Loucy (cell line): ENCODE measurements around the gene MCOLN2.
"Not testable (repeated sequence)": the region's sequence is repeated elsewhere in the genome, so short reads cannot be mapped to it uniquely, and the experiment has no call there.

Experiments used
- H2AFZ ChIP-seq: fragments of 200-600 bp; sonication (generic); 2 replicates; pipeline ENCODE4 v1.6.0; 2016; ENCODE audit warnings: antibody characterized with exemption, mild to moderate bottlenecking, low read length, moderate library complexity
- H3F3A ChIP-seq: fragments of 200-600 bp; 2 replicates; pipeline ENCODE4 v1.6.0; 2016; ENCODE audit warnings: antibody characterized with exemption, low read depth, mild to moderate bottlenecking
- H3K27me3 ChIP-seq: fragments of 200-600 bp; sonication (generic); 2 replicates; pipeline ENCODE4 v1.6.1; 2014; ENCODE audit warnings: low read length, mild to moderate bottlenecking; ENCODE audit not compliant: insufficient read depth, poor library complexity, severe bottlenecking
- H3K36me3 ChIP-seq: fragments of 200-600 bp; sonication (generic); 2 replicates; pipeline ENCODE4 v1.6.1; 2016; ENCODE audit warnings: low read length; ENCODE audit not compliant: insufficient read depth
- H3K4me1 ChIP-seq: fragments of 200-600 bp; sonication (generic); 2 replicates; pipeline ENCODE4 v1.5.1; 2014; ENCODE audit warnings: low read length, mild to moderate bottlenecking; ENCODE audit not compliant: insufficient read depth, poor library complexity, severe bottlenecking
- H3K4me2 ChIP-seq: fragments of 200-600 bp; sonication (generic); 2 replicates; pipeline ENCODE4 v1.6.0; 2014; ENCODE audit warnings: antibody characterized with exemption, low read length, low read depth, mild to moderate bottlenecking; ENCODE audit not compliant: poor library complexity, severe bottlenecking
- H3K4me3 ChIP-seq: fragments of 200-600 bp; sonication (generic); 2 replicates; pipeline ENCODE4 v1.5.1; 2014; ENCODE audit warnings: low read length, mild to moderate bottlenecking, mixed read lengths; ENCODE audit not compliant: poor library complexity, severe bottlenecking
- H3K79me2 ChIP-seq: fragments of 200-600 bp; sonication (generic); 2 replicates; pipeline ENCODE4 v1.6.1; 2014; ENCODE audit warnings: low read length; ENCODE audit not compliant: insufficient read depth
- H3K9ac ChIP-seq: fragments of 200-600 bp; sonication (generic); 2 replicates; pipeline ENCODE4 v1.6.0; 2014; ENCODE audit warnings: mild to moderate bottlenecking, low read depth, low read length, moderate library complexity; ENCODE audit not compliant: poor library complexity, severe bottlenecking
- H3K9me2 ChIP-seq: fragments of 200-600 bp; sonication (generic); replicated peaks from 2 replicates; pipeline ENCODE4 v1.6.1; 2016; ENCODE audit warnings: low read depth, low read length, mixed read lengths
- H3K9me3 ChIP-seq: fragments of 200-600 bp; sonication (generic); 2 replicates; pipeline ENCODE4 v1.6.1; 2014; ENCODE audit warnings: mild to moderate bottlenecking, antibody characterized with exemption, low read length, low read depth; ENCODE audit not compliant: insufficient read depth
- H4K20me1 ChIP-seq: fragments of 200-600 bp; sonication (generic); 2 replicates; pipeline ENCODE4 v1.6.0; 2014; ENCODE audit warnings: antibody characterized with exemption, low read length, mild to moderate bottlenecking; ENCODE audit not compliant: insufficient read depth, poor library complexity, severe bottlenecking
- EZH2phosphoT487 ChIP-seq: fragments of 200-600 bp; IDR thresholded peaks from 2 replicates; pipeline ENCODE4 v1.6.1; 2018; ENCODE audit warnings: antibody characterized with exemption, mild to moderate bottlenecking, moderate library complexity, borderline replicate concordance
- TF ChIP-seq, protein P1 (sequence below): fragments of 200-600 bp; sonication (generic); conservative IDR thresholded peaks from 2 replicates; pipeline ENCODE4 v1.5.1; 2014; ENCODE audit warnings: mild to moderate bottlenecking, antibody characterized with exemption, low read length

MCOLN2 gene

DNA sequence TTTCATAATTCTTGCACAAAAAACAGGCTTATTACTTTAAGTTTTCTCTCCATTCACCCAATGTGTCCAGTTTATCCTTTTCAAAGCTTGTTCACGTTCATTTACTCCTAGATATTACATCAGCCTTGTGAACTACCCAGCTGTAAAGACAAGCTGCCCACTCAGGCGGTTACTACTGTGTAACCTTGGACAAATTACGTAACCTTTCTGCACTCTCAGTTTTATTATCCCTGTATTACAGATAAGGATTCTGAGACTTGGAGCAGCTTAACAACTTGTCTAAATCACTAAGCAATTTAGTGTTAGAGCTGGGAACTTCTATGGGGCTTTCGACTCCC is 83.4 kb downstream of the MCOLN2 start:
- no peak overlapping the region for H3K4me2 ChIP-seq
- H2AFZ ChIP-seq = no peak overlapping the region
- no peaks in the 10 kb centered on the region for H3K9me2 ChIP-seq
- no peaks in the 10 kb centered on the region for H3K36me3 ChIP-seq
- no peak for TF ChIP-seq EZH2phosphoT487
- TF ChIP-seq, protein P1, sequence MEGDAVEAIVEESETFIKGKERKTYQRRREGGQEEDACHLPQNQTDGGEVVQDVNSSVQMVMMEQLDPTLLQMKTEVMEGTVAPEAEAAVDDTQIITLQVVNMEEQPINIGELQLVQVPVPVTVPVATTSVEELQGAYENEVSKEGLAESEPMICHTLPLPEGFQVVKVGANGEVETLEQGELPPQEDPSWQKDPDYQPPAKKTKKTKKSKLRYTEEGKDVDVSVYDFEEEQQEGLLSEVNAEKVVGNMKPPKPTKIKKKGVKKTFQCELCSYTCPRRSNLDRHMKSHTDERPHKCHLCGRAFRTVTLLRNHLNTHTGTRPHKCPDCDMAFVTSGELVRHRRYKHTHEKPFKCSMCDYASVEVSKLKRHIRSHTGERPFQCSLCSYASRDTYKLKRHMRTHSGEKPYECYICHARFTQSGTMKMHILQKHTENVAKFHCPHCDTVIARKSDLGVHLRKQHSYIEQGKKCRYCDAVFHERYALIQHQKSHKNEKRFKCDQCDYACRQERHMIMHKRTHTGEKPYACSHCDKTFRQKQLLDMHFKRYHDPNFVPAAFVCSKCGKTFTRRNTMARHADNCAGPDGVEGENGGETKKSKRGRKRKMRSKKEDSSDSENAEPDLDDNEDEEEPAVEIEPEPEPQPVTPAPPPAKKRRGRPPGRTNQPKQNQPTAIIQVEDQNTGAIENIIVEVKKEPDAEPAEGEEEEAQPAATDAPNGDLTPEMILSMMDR = no peak
- H3K4me1 ChIP-seq = no peaks in the 10 kb centered on the region
- H3K27me3 ChIP-seq = no peaks in the 10 kb centered on the region
- no peaks in the 10 kb centered on the region for H3F3A ChIP-seq
- H3K4me3 ChIP-seq = no peak overlapping the region
- H3K9ac ChIP-seq = no peak overlapping the region
- no peaks in the 10 kb centered on the region for H3K9me3 ChIP-seq
- no peaks in the 10 kb centered on the region for H4K20me1 ChIP-seq
- no peaks in the 10 kb centered on the region for H3K79me2 ChIP-seq

DNA sequence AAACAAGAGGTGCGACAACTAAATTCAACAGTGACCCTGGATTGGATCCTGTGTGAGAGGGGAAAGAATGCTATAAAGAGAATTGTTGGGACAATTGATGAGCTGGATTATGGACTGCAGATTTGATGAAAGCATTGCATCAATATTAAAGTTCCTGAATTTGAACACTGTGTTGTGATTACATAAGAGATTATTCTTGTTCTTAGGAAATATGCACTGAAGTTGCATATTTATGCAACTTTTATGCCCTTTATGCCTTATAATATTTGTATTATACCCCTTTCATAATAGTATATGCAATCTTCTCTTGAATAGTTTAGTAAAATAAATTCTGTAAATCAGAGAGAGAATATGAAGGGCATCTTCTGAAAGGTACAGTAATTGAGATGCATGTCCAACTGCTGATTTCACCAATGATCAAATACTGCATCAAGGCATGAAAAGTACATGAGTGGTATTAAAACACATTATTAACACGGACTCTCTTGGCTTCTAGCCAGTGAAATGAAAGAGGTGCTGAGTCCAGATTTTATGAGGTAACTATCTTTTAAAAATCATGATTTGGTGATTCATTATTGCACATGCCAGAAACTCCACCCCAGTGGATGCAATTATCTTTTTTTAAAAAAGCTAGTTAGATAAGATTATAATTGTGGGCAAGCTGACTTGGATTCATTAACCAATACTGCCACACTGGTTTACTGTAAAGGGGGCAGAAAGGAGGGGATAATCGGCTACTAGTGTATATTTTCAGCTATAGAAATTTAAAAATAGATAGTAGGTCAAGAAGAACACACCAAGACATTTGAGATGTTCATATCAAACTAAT is 84.0 kb downstream of the MCOLN2 start:
- Histone ChIP-seq H3K36me3 (no peaks in the 10 kb centered on the region), H3K4me2 (no peak overlapping the region), H3K4me3 (no peak overlapping the region), H3K9me2 (no peaks in the 10 kb centered on the region), H3K27me3 (no peaks in the 10 kb centered on the region), H4K20me1 (no peaks in the 10 kb centered on the region), H3K4me1 (no peaks in the 10 kb centered on the region), H3K9ac (no peak overlapping the region), H3K79me2 (no peaks in the 10 kb centered on the region), H3F3A (no peaks in the 10 kb centered on the region), H2AFZ (no peak overlapping the region), H3K9me3 (no peaks in the 10 kb centered on the region)
- TF ChIP-seq EZH2phosphoT487 = no peak
- TF ChIP-seq, protein P1 = no peak

DNA sequence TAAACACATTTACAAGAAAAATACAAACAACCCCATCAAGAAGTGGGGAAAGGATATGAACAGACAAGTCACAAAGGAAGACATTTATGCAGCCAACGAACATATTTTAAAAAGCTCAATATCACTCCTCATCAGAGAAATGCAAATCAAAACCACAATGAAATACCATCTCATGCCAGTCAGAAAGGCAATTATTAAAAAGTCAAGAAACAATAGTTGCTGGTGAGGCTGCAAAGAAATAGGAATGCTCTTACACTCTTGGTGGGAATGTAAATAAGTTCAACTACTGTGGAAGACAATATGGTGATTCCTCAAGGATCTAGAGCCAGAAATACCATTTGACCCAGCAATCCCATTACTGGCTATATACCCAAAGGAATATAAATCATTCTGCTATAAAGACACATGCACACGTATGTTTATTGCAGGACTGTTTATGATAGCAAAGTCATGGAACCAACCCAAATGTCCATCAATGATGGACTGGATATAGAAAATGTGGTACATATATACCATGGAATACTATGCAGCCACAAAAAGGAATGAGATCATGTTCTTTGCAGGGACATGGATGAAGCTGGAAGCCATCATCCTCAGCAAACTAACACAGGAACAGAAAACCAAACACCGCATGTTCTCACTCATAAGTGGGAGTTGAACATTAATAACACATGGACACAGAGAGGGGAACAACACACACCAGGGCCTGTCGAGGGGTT is 88.0 kb downstream of the MCOLN2 start:
- H3K27me3 ChIP-seq, H3K36me3 ChIP-seq, H3K9me3 ChIP-seq, H3K9me2 ChIP-seq, H3K4me1 ChIP-seq, H3F3A ChIP-seq, H4K20me1 ChIP-seq, H2AFZ ChIP-seq, H3K9ac ChIP-seq, H3K4me2 ChIP-seq, H3K79me2 ChIP-seq, H3K4me3 ChIP-seq: not testable (repeated sequence)
